Fibroblast of the aortic adventitia (primary cell): Measurements from ENCODE around the gene EXOC7. TPM values are rescaled to one million over a fixed set of nuclear protein-coding genes. Genes with fewer than 3 reads are reported as not detected.

Experiments
- DNase-seq: peaks from one replicate; pipeline ENCODE4 v3.0.0-alpha.2; 2010; ENCODE audit warnings: low read depth
- H3K4me3 ChIP-seq: 2 replicates; pipeline ENCODE4 v1.5.1; 2011; ENCODE audit warnings: low read depth, mild to moderate bottlenecking, control low read depth, low read length, moderate library complexity
- total RNA-seq: library from RNA; depleted of rRNA; stranded (reverse); fragments of >200 nt; gene quantifications from 2 replicates; pipeline ENCODE4 v1.2.3, GENCODE V29; 2012; ENCODE audit warnings: low replicate concordance
- TF ChIP-seq, protein P1 (sequence below): IDR thresholded peaks from 2 replicates; pipeline ENCODE4 v1.5.1; 2011; ENCODE audit warnings: mild to moderate bottlenecking, low read length, control low read depth, inconsistent platforms; ENCODE audit not compliant: insufficient read depth

EXOC7 gene
- total RNA-seq, 1 donor: 88.5 TPM

GRCh38 chr17:76051561-76051960 lies 52.0 kb downstream of the EXOC7 start:
- TF ChIP-seq, protein P1, sequence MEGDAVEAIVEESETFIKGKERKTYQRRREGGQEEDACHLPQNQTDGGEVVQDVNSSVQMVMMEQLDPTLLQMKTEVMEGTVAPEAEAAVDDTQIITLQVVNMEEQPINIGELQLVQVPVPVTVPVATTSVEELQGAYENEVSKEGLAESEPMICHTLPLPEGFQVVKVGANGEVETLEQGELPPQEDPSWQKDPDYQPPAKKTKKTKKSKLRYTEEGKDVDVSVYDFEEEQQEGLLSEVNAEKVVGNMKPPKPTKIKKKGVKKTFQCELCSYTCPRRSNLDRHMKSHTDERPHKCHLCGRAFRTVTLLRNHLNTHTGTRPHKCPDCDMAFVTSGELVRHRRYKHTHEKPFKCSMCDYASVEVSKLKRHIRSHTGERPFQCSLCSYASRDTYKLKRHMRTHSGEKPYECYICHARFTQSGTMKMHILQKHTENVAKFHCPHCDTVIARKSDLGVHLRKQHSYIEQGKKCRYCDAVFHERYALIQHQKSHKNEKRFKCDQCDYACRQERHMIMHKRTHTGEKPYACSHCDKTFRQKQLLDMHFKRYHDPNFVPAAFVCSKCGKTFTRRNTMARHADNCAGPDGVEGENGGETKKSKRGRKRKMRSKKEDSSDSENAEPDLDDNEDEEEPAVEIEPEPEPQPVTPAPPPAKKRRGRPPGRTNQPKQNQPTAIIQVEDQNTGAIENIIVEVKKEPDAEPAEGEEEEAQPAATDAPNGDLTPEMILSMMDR: no peak
- no peak for DNase-seq
- H3K4me3 ChIP-seq: no peak overlapping the region

DNA sequence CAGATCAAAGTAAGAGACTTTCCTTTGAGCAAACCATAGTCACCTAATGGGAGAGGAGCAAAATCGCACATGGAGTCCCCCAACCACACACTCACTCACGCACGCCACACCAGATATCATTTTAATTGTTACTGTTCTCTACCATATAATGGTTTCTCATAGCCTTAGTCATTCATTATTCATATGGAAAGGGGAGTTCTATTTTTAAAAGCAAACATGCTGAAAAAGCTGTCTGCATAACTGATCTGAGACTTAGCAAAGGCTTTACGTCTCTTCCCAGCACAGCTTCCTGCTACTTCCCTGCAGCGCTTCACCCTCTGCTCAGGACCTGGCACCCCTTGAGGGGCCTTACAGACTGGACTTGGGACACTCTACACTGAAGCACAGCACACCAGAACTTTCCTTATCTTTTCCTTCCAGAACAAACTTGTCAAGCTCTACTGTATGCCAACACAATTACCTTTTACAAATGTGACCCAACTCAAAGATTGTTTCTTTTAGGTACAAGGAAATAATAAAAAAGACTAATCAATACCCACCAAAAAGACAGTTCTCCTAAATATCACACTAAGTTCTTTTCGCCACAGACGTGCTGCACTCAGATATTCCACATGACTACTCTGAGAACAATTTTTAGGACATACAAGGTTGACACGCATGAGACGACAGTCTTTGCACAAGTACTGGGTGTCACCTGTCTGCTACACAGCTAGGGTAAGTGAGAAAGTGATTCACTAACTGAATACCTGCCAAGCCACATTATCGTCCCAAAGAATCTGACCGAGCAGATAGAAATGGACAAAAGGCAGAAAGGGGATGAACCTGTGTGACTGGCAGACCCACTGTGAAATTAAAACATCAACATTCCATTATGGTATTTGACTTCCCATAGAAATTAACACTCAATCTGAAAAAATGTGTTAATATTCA lies 52.8 kb downstream of the EXOC7 start:
- no peak overlapping the region for H3K4me3 ChIP-seq
- TF ChIP-seq, protein P1: no peak
- no peak for DNase-seq

GRCh38 chr17:76049836-76050537 lies 53.6 kb downstream of the EXOC7 start:
- no peak for DNase-seq
- no peak overlapping the region for H3K4me3 ChIP-seq
- TF ChIP-seq, protein P1: no peak

DNA sequence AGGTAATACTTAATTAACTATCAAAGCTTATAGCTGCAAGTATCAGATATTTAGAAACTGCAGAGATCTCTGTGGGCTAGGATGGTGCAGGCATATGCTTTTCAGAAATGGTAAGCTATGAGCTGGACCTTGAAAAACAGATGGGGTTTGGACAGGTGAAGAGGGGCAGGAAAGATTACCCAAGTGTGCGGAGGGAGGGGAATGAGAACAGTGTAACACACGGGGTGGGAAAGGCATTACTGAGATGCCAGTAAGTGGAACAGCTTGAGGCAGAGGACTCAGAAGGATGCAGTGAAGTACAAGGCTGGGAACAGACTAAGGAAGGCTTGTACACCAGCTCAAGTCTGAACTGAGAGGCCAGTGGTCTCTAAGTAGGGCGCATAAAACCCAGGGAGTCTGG lies 54.3 kb downstream of the EXOC7 start:
- no peak for DNase-seq
- no peak overlapping the region for H3K4me3 ChIP-seq
- TF ChIP-seq, protein P1: no peak

- TF ChIP-seq, protein P1: no peak
- H3K4me3 ChIP-seq: no peak overlapping the region
- DNase-seq: no peak
These were observed 54.9 kb downstream of the EXOC7 start for GRCh38 chr17:76048711-76049110.

DNA sequence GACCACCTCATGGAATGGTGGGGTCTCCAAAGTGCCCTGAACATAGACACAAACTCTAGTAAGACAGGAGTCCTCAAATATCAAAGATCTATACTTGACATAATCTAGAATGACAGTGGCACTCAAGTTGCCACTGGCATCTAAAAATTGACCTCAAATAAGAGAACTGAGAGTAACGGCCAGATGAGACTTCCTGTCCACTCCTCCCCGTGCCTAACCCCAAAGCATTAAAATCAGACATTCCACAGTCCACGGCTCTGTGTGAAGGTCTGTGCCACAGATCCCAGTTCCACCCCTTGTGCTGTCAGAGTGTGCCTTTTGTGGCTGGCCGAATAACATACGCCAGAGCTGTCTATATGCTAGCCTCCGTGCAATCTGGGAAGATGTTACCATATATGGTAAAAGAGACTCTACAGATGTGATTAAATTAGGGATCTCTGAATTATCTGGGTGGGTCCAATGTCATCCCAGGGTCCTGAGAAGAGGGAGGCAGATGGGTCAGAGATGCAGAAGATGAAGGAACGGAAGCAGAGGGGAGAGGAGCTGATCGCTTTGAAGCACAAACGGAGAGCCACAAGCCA lies 55.5 kb downstream of the EXOC7 start:
- H3K4me3 ChIP-seq: no peak overlapping the region
- TF ChIP-seq, protein P1: no peak
- no peak for DNase-seq
